HEK293 (cell line): ENCODE data around the gene PCSK9.

Experiments
- ZBTB17 ChIP-seq: fragments of 450-650 bp; formaldehyde crosslinking; IDR thresholded peaks from 2 replicates; pipeline ENCODE4 v1.5.1; 2016; ENCODE audit warnings: missing biosample characterization, missing genetic modification characterization
- ZFP37 ChIP-seq: fragments of 450-650 bp; formaldehyde crosslinking; IDR thresholded peaks from 2 replicates; pipeline ENCODE4 v1.5.1; 2016; ENCODE audit warnings: missing biosample characterization, missing genetic modification characterization
- ZNF133 ChIP-seq: fragments of 450-650 bp; formaldehyde crosslinking; IDR thresholded peaks from 2 replicates; pipeline ENCODE4 v1.5.1; 2016; ENCODE audit warnings: missing biosample characterization, missing genetic modification characterization
- ZNF501 ChIP-seq: fragments of 450-650 bp; formaldehyde crosslinking; IDR thresholded peaks from 2 replicates; pipeline ENCODE4 v1.5.1; 2016; ENCODE audit warnings: missing biosample characterization, missing genetic modification characterization
- ZNF521 ChIP-seq: fragments of 450-650 bp; formaldehyde crosslinking; IDR thresholded peaks from 2 replicates; pipeline ENCODE4 v1.5.1; 2017; ENCODE audit warnings: missing biosample characterization, mild to moderate bottlenecking, missing genetic modification characterization
- TF ChIP-seq, protein P1 (sequence below): fragments of 450-650 bp; formaldehyde crosslinking; IDR thresholded peaks from 2 replicates; pipeline ENCODE4 v1.5.1; 2016; ENCODE audit warnings: missing biosample characterization, missing genetic modification characterization
- TF ChIP-seq, protein P2 (sequence below): fragments of 450-650 bp; formaldehyde crosslinking; IDR thresholded peaks from 2 replicates; pipeline ENCODE4 v1.5.1; 2016; ENCODE audit warnings: missing biosample characterization, missing genetic modification characterization

- TF ChIP-seq, protein P1, sequence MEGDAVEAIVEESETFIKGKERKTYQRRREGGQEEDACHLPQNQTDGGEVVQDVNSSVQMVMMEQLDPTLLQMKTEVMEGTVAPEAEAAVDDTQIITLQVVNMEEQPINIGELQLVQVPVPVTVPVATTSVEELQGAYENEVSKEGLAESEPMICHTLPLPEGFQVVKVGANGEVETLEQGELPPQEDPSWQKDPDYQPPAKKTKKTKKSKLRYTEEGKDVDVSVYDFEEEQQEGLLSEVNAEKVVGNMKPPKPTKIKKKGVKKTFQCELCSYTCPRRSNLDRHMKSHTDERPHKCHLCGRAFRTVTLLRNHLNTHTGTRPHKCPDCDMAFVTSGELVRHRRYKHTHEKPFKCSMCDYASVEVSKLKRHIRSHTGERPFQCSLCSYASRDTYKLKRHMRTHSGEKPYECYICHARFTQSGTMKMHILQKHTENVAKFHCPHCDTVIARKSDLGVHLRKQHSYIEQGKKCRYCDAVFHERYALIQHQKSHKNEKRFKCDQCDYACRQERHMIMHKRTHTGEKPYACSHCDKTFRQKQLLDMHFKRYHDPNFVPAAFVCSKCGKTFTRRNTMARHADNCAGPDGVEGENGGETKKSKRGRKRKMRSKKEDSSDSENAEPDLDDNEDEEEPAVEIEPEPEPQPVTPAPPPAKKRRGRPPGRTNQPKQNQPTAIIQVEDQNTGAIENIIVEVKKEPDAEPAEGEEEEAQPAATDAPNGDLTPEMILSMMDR, result no peak
- TF ChIP-seq ZNF521 (no peak), ZBTB17 (tag by site-specific recombination) (no peak), ZNF501 (tag by site-specific recombination) (no peak), ZFP37 (tag by site-specific recombination) (no peak), ZNF133 (no peak)
- TF ChIP-seq, protein P2, sequence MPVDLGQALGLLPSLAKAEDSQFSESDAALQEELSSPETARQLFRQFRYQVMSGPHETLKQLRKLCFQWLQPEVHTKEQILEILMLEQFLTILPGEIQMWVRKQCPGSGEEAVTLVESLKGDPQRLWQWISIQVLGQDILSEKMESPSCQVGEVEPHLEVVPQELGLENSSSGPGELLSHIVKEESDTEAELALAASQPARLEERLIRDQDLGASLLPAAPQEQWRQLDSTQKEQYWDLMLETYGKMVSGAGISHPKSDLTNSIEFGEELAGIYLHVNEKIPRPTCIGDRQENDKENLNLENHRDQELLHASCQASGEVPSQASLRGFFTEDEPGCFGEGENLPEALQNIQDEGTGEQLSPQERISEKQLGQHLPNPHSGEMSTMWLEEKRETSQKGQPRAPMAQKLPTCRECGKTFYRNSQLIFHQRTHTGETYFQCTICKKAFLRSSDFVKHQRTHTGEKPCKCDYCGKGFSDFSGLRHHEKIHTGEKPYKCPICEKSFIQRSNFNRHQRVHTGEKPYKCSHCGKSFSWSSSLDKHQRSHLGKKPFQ, result no peak
These were observed 43.5 kb upstream of the PCSK9 start for GRCh38 chr1:54995835-54996234.
